ELF-1 (cell line): ENCODE data around the gene RAD9A.

Experiments used
- DNase-seq: peaks from one replicate; pipeline ENCODE4 v3.0.0-alpha.2; 2016; ENCODE audit warnings: low read depth, low spot score

Gene RAD9A

DNA sequence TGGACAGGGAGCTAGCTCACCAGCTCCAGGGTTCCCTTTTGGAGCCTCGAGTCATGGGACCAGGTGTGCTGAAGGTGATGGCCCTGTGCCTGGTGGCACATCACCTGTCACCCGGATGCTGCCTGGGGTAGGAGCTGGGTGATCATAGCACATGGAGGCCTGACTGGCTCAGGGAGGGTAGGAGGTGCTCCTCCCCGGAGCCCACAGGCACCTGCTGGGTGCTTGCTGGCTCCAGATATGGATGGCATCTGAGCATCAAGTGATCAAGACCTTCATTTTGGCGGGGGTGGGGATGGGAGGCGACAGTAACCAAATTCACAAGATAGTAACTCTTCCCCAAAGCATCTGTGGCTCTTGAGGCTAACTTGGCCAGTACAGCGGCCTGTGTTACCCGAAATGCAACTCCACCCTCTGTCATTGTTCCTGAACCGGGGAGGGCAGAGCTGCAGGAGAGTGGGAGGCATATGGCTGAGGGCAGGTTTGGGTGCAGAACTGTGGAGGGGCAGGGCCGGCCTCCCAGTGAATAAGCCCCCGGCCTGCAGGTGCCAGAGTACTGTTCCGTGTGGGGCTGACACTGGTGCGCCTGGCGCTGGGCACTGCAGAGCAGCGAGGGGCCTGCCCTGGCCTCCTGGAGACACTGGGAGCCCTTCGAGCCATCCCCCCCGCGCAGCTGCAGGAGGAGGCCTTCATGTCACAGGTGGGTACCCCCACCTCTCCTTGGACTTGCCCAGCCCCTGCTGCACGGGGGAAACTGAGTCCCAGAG, 16.8 kb downstream of the RAD9A start:
- no peak for DNase-seq

DNA sequence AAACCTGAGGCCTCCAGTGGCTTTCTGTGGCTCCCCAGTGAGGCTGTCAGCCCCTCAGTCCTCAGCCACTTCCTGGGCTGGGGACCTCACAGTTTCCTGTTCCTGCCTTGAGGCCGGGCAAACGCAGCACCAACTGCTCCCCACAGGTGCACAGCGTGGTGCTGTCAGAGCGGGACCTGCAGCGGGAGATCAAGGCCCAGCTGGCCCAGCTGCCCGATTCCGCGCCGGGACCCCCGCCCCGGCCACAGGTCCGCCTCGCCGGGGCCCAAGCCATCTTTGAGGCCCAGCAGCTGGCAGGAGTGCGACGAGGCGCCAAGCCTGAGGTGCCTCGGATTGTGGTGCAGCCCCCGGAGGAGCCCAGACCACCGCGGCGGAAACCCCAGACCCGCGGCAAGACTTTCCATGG, 17.5 kb downstream of the RAD9A start:
- no peak for DNase-seq

DNA sequence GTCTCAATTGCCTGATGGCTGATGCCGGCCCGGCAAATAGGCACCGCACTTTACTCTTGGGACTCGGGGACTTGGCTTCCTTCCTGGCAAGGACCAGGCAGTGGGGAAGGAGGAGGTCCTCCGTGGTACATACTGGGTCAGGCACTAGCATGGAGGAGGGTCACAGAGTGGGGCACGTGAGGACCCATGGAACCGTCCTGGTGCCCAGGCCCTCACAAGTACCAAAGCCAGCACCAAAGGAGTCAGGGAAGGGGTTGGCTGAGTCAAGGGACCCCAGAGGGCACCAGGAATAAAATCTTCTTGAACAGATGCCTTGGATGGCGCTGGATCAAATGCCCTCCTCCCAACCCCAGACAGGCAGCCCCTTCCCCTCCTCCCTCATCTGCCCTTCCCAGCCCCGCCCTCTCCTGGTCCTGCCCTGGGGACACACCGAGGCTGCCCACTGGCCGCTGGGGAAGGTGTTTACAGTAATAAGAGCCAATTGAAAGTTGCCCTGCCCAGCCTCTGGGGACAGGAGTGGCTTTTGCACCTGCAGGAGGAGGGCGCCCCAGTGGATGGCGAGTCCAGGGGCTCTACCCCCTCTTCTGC, 18.1 kb downstream of the RAD9A start:
- DNase-seq = peak; percentile 77

DNA sequence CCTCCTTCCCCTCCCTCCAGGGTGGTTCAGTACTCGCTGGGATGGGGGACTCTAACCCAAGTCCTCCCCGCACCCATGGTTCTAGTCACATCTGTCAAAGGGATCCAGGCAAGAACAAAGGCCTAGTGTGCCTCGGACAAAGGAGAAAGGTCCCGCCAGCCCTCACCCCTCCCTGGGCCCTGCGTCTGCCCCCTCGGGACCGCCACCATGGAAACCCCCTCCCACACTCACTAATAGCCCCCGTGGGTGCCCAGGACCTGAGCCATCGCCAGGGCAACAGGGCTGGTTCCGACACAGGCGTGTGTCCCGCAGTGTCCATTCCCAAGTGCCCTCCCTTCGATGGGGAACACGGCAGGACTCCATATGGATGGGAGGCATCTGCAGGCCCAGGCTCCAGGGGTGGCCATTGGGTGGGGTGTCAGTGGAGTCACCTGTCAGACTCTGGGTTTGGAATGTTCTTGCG, 18.6 kb downstream of the RAD9A start:
- DNase-seq = no peak

DNA sequence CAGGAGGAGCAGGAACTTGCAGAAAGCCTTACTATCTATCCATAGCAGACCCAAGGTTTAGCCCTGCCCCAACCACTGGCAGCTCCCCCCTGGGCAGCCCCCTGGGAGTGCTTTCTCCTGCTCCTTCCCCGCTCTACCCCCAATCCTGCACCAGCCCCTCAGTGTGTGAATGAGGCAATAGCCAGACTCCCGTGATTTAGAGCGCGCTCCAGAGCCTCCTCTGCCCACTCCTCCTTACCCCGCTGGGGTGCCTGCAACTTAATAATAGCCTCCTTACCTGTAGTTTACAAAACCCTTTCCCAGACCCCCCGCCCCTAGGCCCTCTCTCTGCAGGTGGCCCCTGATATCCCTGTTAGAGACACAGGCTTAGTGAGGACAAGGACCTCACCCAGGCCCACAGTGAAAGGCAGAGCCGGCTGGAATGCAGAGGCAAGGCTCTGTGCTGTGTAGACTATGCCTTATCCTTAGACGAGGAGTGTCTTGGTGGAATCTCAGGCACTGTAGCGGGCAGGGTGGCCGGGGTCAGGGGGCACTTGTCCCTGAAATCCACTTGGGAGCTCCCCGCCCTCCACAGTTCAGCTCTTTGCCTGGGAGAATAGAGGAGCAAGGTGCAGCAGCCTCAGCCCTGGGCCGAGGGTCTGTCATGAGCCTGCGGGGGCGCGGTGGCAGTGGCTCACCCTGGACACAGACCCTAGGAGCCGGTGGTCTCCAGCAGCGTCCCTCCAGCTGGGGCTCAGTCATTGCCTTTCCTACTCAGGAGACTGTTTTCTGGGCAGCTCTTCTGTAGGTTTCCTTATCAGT, 19.4 kb downstream of the RAD9A start:
- DNase-seq = no peak

DNA sequence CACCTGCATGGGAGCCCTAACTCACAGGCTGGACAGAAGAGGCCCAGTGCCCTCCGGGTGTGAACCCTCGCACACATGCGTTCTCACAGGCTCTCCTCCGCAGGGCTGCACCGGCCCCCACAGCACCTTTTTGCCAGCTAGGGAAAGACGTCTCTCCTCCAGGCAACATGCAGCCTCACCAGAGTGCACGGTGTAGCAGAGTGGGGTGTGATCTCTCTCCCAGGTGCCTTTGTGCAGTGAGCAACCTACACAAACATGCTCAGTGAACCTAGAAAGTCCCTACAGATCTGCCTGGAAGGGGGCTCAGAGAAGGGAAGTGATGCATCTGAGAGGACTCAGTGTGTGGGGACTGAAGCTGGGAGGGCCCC, 20.0 kb downstream of the RAD9A start:
- no peak for DNase-seq

DNA sequence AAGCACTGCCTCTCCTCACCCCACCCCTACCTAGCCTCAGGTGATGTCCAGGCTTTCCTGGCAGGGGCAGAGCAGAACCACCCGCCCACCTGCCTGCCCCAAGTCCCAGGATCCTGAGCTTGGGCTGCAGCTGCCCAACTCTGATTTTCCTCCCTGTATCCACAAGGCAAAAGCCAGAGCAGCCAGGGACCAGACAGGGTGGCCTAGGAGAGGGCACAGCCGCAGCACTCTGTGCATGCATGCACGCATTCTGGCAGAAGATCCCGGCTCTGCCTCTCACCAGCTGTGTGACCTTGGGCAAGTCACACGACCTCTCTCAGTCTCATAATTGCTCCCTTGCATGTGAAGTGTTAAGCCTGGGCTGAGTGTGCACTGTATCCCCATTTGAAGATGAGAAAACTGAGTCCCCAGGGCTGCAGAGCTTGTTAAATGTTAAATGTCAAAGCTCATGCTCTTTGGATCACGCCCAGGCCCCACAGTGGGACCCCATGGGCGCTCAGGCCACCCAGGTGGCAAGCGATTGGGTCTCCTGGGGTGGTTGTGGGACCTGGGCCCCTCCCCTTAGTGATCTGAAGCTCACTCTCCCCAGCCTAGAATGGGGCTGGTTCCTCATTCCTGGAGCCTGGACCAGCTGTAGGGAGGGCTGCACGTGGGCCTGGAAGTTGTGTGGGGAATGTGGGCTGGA, 20.9 kb downstream of the RAD9A start:
- no peak for DNase-seq

DNA sequence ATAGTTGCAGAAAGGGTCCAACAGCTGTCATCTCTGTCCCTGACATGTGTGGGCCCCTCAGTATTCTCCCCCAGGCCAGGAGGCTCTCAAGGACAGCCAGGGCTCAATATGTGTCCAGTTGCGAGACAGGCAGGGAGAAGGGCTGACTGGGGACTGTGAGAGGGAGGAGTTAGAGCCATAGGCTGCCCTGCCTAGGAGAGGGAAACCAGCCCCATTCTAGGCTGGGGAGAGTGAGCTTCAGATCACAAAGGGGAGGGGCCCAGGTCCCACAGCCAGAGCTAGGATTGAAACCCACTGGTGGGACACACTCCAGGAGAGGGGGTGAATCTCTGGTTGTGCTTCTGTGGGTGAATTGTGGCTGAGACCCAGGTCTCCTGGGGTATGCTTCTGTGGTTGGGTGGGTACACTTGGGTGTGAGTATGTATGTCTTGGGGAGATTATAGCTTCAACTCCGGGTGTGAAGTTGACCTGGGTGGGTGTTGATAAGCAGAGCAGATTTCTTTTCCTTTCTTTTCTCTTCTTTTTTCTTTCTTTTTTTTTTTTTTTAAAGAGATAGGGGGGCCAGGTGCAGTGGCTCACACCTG, 21.6 kb downstream of the RAD9A start:
- no peak for DNase-seq

DNA sequence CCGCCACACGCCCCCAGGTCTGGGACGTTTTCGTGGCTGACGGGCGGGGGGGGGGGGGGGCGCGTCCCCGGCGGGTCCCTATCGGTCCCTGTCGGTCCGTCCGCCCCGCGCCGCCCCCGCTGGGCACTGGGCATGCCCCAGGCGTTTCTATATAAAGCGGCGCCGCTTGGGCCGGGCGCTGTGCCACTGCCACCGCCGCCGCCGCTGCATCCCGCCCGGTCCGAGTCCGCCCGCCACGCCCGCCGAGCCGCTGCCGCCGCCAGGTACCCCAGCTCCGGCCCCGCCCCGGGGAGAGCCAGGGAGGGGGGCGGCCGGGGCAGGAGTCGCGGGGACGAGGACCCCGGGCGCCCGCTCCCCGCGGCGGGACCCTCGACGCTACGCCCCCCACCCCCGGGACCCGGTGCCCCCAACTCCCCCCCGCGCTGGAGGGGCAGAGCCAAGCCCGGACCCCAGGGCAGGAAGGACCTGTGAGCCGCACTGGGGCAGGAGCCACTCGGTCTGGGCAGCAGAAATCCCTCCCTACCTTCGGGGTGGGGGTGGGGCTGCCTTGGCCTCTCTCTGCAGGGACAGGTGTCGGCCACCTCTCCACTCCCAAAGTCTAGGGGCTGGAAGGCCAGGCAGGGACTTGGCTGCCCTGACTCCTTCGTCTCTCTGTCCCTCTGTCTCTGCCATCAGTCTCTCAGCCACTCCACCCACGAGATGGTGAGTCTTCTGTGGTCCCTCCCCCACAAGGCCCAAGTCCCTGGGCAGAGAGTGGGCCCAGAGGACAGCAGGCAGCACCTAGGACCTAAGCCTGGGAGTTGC, 23.9 kb downstream of the RAD9A start, which contains the start of gene CARNS1:
Gene CARNS1, plus strand, starts transcription at position 178 of the 804 bp plus-strand sequence. Its CDS starts 522 bp downstream, at position 700.
- no peak for DNase-seq

DNA sequence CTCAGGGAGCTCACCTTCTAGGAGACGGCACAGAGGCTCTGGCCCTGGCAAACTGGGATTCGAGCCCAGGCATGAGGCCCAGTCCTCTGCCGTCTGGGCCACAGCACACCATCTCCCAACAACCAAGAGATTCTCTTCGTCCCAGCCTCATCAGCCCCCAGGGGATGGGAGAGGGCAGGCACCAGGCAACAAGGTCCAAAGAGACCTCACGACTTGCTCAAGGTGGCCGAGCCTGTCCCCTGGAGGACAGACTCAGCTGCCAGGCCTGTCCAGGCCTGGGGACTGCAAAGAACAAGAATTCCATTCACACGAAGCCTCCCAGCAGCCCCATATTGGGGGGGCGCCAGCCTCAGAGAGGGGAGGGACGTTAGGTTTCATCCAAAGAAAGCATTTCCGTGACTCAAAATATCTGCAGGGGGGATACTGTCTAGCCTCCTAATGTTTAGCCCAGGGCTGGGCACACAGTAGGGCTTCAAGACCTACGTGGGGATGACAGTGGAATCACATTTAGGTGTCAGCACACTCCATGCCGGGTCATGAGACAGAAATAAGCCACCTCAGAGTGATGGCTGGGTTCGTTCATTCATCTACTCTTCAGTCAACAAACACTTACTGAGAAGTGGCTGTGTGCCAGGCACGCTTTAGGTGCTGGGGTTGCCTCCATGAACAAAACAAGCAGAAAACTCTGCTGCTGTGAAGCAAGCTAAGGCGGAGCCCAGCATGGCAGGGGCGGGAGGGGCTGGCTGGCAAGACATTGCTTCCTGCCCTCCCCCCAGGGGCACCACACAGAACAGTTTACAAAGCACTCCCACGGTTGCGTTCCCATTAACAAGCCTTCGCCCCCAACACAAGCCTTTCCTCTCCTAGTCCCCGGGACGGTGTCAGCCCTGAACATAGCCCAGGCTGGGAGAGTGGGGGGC, 24.9 kb downstream of the RAD9A start:
- DNase-seq = no peak

DNA sequence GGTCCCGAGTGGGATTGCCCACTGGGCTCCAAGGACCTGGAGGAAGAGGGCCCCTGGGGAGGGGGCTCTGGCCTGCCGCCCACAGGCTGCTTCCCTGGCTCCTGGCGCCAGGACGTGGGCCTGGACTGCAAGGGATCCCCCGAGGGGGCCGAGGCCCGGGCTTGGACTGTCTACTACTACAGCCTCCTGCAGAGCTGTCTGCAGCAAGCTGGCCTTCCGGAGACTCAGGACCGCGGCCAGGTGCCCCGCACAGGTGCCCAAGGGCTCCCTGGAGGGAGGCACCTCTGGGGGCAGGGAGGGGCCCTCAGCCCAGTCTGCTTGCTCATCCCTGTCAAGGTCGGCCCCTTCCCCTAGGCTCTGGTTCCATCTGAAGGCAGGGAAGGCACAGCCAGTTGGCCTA, 25.6 kb downstream of the RAD9A start:
- no peak for DNase-seq

DNA sequence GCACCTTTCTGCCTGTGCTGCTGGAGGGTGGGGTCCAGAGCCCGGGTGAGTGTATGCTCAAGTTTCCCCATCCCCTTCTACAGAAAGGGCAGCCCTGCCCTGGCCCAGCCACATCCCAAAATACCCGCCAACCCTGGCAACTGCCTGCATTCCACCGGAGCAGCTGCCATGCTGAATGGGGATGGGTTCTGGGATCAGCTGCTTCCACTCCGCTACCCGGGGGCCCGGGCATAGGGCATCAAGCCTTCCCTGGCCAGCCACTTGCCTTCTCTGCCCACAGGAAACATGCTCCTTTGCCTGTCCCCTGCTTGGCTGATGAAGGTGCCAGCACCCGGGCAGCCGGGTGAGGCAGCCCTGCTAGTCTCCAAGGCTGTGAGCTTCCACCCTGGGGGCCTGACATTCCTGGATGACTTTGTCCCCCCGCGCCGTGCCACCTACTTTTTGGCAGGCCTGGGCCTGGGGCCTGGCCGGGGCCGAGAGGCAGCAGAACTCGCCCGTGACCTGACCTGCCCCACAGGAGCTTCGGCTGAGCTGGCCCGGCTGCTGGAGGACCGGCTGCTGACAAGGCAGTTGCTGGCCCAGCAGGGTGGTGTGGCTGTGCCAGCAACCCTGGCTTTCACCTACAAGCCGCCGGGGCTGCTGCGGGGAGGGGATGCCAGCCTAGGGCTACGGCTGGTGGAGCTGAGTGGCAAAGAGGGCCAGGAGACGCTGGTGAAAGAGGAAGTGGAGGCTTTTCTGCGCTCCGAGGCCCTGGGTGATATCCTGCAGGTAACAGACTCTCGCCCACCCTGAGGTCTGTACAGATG, 26.9 kb downstream of the RAD9A start:
- no peak for DNase-seq

DNA sequence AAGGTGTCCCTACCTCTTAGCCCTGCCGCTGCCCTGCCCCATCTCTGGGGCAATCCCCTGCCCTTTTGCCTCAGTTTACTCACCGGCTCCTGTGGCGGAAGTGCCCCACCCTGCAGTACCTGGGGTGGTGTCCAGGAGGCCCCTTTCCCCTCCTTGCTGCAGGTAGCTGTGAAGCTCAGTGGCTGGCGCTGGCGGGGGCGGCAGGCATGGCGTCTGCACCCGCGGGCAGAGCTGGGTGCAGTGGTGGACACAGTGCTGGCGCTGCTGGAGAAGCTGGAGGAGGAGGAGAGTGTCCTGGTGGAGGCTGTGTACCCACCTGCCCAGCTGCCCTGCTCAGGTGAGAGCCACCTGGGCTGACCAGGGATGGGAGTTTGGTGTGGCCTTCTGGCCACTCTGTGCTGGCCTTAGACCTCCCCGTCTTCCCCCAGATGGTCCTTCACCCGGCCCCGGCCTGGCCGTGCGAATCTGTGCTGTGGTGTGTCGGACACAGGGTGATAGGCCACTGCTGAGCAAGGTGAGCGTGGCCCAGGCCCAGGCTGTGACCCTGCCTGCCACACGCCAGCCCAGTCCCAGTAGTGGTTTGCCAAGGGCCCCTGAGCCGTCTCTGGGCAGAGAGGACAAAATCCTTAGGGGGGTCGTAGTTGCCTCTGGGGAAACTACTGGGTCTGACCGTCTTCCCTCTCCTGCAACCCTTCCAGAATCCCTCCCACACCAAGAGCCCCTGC, 27.7 kb downstream of the RAD9A start:
- DNase-seq = no peak

DNA sequence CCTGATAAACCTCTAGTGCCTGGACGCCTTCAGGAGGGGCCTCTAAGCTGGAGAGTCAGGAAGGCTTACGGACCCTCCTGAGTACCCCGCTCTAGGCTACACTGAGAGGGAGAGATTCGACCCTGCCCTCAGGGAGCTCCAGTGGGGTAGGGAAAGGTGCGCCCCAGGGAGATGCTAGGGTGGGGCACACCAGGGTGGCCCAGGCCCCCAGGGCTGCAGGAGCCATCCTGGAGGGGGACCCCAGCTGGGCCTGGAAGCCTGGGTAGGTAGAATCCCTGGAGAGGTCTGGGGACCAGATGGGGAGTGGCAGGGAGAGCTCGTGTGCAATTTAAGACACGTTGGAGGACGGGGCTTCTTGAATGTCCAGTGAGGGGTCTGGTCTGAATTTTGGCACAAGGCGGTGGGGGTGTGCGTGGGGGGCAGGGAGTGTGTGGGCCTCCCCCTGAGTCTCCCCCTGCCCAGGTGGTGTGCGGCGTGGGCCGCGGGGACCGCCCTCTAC, 28.4 kb downstream of the RAD9A start:
- DNase-seq = no peak

DNA sequence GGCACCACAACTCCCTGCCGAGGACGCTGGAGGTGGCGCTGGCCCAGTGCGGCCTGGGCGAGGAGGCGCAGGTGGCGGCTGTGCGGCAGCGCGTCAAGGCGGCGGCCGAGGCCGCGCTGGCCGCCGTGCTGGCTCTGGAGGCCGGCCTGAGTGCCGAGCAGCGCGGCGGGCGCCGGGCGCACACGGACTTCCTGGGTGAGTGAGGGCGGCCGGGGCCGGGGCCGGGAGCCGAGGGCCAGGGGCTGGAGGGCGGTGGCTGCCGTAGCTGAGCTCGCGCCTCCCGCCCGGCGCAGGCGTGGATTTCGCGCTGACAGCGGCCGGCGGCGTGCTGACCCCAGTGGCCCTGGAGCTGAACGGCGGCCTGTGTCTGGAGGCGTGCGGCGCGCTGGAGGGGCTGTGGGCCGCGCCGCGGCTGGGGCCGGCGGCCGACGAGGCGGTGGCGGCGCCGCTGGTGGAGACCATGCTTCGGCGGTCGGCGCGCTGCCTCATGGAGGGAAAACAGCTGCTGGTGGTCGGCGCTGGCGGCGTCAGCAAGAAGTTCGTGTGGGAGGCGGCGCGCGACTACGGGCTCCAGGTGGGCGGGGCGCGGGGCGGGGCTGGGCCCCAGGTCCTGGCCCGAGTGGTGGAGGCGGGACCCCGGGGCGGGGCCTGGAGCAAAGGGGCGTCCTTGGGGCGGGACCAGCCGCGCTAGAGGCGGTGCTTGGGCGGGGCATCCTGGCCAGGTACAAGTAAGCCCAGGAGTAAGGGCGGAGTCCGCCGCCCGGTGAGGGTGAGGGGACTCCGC, 29.1 kb downstream of the RAD9A start:
- peak; percentile 94 for DNase-seq

DNA sequence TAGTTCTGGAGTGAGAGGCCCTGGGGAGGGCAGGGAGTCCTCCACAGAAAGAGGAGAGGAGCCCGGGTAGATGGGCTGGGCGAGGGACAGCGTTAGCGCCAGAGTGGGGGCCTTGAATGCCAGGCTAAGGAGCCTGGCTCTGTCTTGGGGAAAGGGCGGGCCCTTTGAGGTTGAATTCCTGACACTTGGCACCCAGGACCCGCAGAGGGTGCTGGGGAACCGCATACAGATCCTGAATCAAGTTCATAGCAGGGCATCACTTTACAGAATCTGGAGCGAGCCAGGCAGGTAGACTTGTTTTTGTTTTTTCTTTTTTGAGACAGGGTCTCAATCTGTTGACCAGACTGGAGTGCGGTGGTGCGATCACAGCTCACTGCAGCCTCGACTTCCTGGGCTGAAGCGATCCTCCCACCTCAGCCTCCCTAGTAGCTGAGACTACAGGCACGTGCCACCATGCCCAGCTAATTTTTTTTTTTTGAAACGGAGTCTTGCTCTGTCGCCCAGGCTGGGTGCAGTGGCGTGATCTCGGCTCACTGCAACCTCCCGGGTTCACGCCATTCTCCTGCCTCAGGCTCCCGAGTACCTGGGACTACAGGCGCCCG, 29.7 kb downstream of the RAD9A start:
- DNase-seq = no peak

DNA sequence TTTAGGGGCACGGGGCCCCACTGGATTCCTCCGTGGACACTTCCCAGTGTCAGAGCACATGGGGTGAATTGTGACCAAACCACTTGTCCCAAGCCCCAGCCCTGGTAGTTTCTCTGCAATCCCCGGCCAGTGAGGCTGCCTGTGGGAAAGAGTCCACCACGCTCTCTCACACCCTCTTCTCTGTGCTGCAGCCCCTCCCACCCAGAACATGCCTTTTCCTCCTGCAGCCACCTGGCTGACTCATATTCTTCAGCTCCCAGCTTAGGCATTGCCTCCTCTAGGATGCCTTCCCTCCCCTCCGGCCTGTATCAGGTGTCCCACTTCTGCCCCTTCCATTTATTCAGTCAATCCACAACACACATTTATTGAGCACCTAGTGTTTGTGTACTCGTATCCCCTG, 31.1 kb downstream of the RAD9A start:
- no peak for DNase-seq
